WTC11 (cell line): ENCODE results near the gene ANGPTL2. TPM values are rescaled to one million over a fixed set of nuclear protein-coding genes. Genes with fewer than 3 reads are reported as not detected.

Source experiments
- ATAC-seq: fragments of 200-7000 bp; cut with Tn5 transposase; 2 replicates; pipeline ENCODE4 v1.10.0; 2021; ENCODE audit warnings: mild to moderate bottlenecking, moderate library complexity
- CTCF ChIA-PET: fragments of 300-600 bp; sonication (Branson Sonifier 250); formaldehyde crosslinking; loops from one replicate; lab custom pipeline; 2021; ENCODE audit warnings: antibody characterized with exemption; lab: Charles Lee
- POLR2A ChIA-PET: fragments of 350-600 bp; sonication (Branson Sonifier 250); formaldehyde crosslinking; loops from one replicate; lab custom pipeline; 2021; ENCODE audit warnings: antibody characterized with exemption; lab: Charles Lee
- DNase-seq: peaks from one replicate; pipeline ENCODE4 v3.0.0; 2021; ENCODE audit warnings: low spot score
- H3K27ac Mint-ChIP-seq: 2 replicates; pipeline ENCODE4 v1.8.0; 2021; ENCODE audit warnings: mixed read lengths
- H3K27me3 Mint-ChIP-seq: 2 replicates; pipeline ENCODE4 v1.8.0; 2021; ENCODE audit warnings: low read depth, mild to moderate bottlenecking, moderate library complexity, mixed read lengths
- H3K36me3 Mint-ChIP-seq: 2 replicates; pipeline ENCODE4 v1.8.0; 2021; ENCODE audit warnings: mixed read lengths
- H3K4me1 Mint-ChIP-seq: 2 replicates; pipeline ENCODE4 v1.8.0; 2022; ENCODE audit warnings: mixed read lengths
- H3K4me3 Mint-ChIP-seq: 2 replicates; pipeline ENCODE4 v1.8.0; 2021; ENCODE audit warnings: mild to moderate bottlenecking, moderate library complexity, mixed read lengths
- H3K9me3 Mint-ChIP-seq: 2 replicates; pipeline ENCODE4 v1.8.0; 2021; ENCODE audit warnings: mixed read lengths
- ATF6 ChIP-seq: sonication (generic); formaldehyde crosslinking; IDR thresholded peaks from 2 replicates; pipeline ENCODE4 v1.8.1; 2023; ENCODE audit warnings: mild to moderate bottlenecking, missing genetic modification reagents
- ELF4 ChIP-seq: sonication (generic); formaldehyde crosslinking; IDR thresholded peaks from 2 replicates; pipeline ENCODE4 v1.8.1; 2022; ENCODE audit warnings: low read depth, mild to moderate bottlenecking, moderate library complexity, missing genetic modification reagents
- ERG ChIP-seq: fragments of 250-450 bp; sonication (Bioruptor Pico); IDR thresholded peaks from 2 replicates; pipeline ENCODE4 v1.8.0; 2021; ENCODE audit warnings: mild to moderate bottlenecking
- FOXK1 ChIP-seq: sonication (generic); formaldehyde crosslinking; IDR thresholded peaks from 2 replicates; pipeline ENCODE4 v1.8.0; 2022; ENCODE audit warnings: mild to moderate bottlenecking, moderate library complexity, missing genetic modification reagents
- IRF2 ChIP-seq: sonication (generic); formaldehyde crosslinking; IDR thresholded peaks from 2 replicates; pipeline ENCODE4 v1.8.0; 2022; ENCODE audit warnings: low read depth, missing genetic modification reagents, borderline replicate concordance
- JUN ChIP-seq: sonication (generic); formaldehyde crosslinking; IDR thresholded peaks from 2 replicates; pipeline ENCODE4 v1.8.0; 2023; ENCODE audit warnings: mild to moderate bottlenecking, missing genetic modification reagents
- NFATC4 ChIP-seq: fragments of 250-450 bp; sonication (Bioruptor Pico); IDR thresholded peaks from 2 replicates; pipeline ENCODE4 v1.9.0; 2021; ENCODE audit warnings: mild to moderate bottlenecking
- NFYB ChIP-seq: sonication (generic); formaldehyde crosslinking; conservative IDR thresholded peaks from 2 replicates; pipeline ENCODE4 v1.8.0; 2022; ENCODE audit warnings: low read depth, missing genetic modification reagents
- NR1H2 ChIP-seq: sonication (generic); formaldehyde crosslinking; IDR thresholded peaks from 2 replicates; pipeline ENCODE4 v1.9.0; 2021; ENCODE audit warnings: mild to moderate bottlenecking, moderate library complexity, missing genetic modification reagents
- NR2C2 ChIP-seq: sonication (generic); formaldehyde crosslinking; IDR thresholded peaks from 2 replicates; pipeline ENCODE4 v1.8.0; 2022; ENCODE audit warnings: mild to moderate bottlenecking, missing genetic modification reagents
- RORB ChIP-seq: fragments of 250-450 bp; sonication (Bioruptor Pico); IDR thresholded peaks from 2 replicates; pipeline ENCODE4 v1.9.0; 2021; ENCODE audit warnings: mild to moderate bottlenecking
- SMAD4 ChIP-seq: sonication (generic); formaldehyde crosslinking; IDR thresholded peaks from 2 replicates; pipeline ENCODE4 v1.8.0; 2022; ENCODE audit warnings: mild to moderate bottlenecking, missing genetic modification reagents
- STAT6 ChIP-seq: sonication (generic); formaldehyde crosslinking; conservative IDR thresholded peaks from 2 replicates; pipeline ENCODE4 v1.8.1; 2023; ENCODE audit warnings: mild to moderate bottlenecking, low read depth, missing genetic modification reagents, moderate library complexity
- TEAD1 ChIP-seq: sonication (generic); formaldehyde crosslinking; IDR thresholded peaks from 2 replicates; pipeline ENCODE4 v1.8.0; 2022; ENCODE audit warnings: mild to moderate bottlenecking, missing genetic modification reagents
- total RNA-seq: library from RNA; stranded (reverse); gene quantifications from 3 replicates; pipeline ENCODE4 v1.2.3, GENCODE V29; 2021
- TF ChIP-seq, protein P1 (sequence below): sonication (generic); formaldehyde crosslinking; IDR thresholded peaks from 2 replicates; pipeline ENCODE4 v1.8.1; 2022; ENCODE audit warnings: low read depth, missing genetic modification reagents, borderline replicate concordance
- TF ChIP-seq, protein P2 (sequence below): sonication (generic); formaldehyde crosslinking; IDR thresholded peaks from 2 replicates; pipeline ENCODE4 v1.8.1; 2023; ENCODE audit warnings: mild to moderate bottlenecking, missing genetic modification reagents, borderline replicate concordance
- TF ChIP-seq, protein P3 (sequence below): sonication (generic); formaldehyde crosslinking; IDR thresholded peaks from 2 replicates; pipeline ENCODE4 v1.8.1; 2023; ENCODE audit warnings: mild to moderate bottlenecking, moderate library complexity, missing genetic modification reagents

Gene ANGPTL2
- total RNA-seq, 1 experiment from 2014 or later = 4.5 TPM

DNA sequence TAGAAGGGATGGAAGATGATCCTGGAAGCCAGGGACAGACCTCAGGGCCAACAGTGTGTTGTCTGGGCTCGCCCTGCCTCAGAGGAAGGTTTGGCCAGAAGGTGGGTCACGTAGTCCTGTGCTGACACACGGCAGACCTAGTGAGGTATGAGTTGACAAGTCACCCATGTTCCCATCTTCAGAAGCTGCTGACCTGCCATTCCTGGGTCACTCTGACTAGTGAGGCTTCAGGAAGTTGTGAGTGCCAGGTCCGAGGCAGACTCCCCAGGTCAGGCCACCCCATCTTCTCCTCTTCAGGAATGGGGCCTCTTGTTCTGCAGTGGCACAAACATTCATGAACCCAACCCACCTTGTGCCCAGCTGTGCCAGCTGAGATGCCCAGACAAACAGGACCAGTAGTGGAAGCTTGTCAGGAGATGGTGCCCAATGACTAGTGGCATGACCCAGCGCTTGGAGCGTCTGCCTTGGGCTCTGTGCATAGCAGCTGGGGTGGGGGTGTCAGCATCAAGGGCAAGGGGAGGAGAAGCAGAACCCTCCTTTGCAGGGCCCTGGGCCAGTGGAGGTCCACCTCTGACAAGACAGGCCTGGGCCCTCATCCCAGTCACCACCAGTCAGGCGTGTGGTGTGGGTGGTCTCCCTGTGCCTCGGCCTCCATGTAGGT, 16.8 kb upstream of the ANGPTL2 start:
- Mint-ChIP-seq H3K9me3 (no peaks in the 10 kb centered on the region), H3K4me1 (peaks cover 23% of the 10 kb centered on the region), H3K4me3 (no peak overlapping the region), H3K27ac (no peak overlapping the region), H3K27me3 (no peaks in the 10 kb centered on the region; the same call in 1 of the 2 replicates), H3K36me3 (no peaks in the 10 kb centered on the region)
- ATAC-seq (no peak), DNase-seq (no peak)
- POLR2A ChIA-PET = no interaction called here
- CTCF ChIA-PET = interaction anchor here (1.7 kb wide), 1 partner anchor 14 kb away, joined by 5 read pairs; no protein-coding TSS in a partner anchor
- no peak for TF ChIP-seq TEAD1 (CRISPR knock-in tag)
- TF ChIP-seq JUN (CRISPR knock-in tag) = no peak
- TF ChIP-seq ELF4 (CRISPR knock-in tag) = no peak
- TF ChIP-seq NR2C2 = no peak
- TF ChIP-seq IRF2 (CRISPR knock-in tag) = no peak
- TF ChIP-seq RORB (CRISPR knock-in tag) = no peak
- TF ChIP-seq NR1H2 (CRISPR knock-in tag) = no peak
- TF ChIP-seq NFYB (CRISPR knock-in tag) = no peak
- TF ChIP-seq, protein P1, sequence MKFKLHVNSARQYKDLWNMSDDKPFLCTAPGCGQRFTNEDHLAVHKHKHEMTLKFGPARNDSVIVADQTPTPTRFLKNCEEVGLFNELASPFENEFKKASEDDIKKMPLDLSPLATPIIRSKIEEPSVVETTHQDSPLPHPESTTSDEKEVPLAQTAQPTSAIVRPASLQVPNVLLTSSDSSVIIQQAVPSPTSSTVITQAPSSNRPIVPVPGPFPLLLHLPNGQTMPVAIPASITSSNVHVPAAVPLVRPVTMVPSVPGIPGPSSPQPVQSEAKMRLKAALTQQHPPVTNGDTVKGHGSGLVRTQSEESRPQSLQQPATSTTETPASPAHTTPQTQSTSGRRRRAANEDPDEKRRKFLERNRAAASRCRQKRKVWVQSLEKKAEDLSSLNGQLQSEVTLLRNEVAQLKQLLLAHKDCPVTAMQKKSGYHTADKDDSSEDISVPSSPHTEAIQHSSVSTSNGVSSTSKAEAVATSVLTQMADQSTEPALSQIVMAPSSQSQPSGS (CRISPR knock-in tag) = no peak
- no peak for TF ChIP-seq FOXK1 (CRISPR knock-in tag)
- TF ChIP-seq ERG (CRISPR knock-in tag) = no peak
- no peak for TF ChIP-seq SMAD4 (CRISPR knock-in tag)
- TF ChIP-seq, all 79 proteins: peak for 0

DNA sequence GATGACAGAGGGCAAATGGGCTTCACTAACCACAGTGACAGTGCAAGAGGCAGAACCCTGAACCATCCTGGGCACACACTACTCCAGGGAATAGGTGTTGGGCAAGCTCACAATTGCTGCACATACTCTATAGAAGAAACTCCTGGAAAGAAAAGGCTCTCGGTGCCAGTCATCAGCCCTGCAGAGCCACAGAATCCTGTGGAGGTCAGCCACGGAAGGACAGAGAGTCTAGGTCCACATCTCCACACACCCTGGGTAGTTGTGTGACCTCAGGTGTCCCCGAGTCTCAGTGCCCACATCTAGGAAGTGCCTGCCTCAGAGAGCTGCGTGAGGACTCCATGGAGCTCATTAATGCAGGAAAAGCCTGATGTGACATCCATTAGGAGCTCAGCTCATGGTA, 16.0 kb upstream of the ANGPTL2 start:
- H3K36me3 Mint-ChIP-seq = no peaks in the 10 kb centered on the region
- no peak for ATAC-seq
- no peak overlapping the region for H3K27ac Mint-ChIP-seq
- H3K9me3 Mint-ChIP-seq = no peaks in the 10 kb centered on the region
- ChIA-PET POLR2A (no interaction called here), CTCF (interaction anchor here (0.8 to 1.7 kb wide), 3 partner anchors 11 to 57 kb away, joined by 3 to 5 read pairs (median 3); no protein-coding TSS in a partner anchor)
- peaks cover 29% of the 10 kb centered on the region for H3K4me1 Mint-ChIP-seq
- DNase-seq = no peak
- H3K4me3 Mint-ChIP-seq = no peak overlapping the region
- H3K27me3 Mint-ChIP-seq = no peaks in the 10 kb centered on the region; the same call in 1 of the 2 replicates
- TF ChIP-seq NFATC4 (CRISPR knock-in tag) (no peak), STAT6 (CRISPR knock-in tag) (no peak), NR2C2 (no peak), ATF6 (CRISPR knock-in tag) (no peak)
- TF ChIP-seq, protein P2, sequence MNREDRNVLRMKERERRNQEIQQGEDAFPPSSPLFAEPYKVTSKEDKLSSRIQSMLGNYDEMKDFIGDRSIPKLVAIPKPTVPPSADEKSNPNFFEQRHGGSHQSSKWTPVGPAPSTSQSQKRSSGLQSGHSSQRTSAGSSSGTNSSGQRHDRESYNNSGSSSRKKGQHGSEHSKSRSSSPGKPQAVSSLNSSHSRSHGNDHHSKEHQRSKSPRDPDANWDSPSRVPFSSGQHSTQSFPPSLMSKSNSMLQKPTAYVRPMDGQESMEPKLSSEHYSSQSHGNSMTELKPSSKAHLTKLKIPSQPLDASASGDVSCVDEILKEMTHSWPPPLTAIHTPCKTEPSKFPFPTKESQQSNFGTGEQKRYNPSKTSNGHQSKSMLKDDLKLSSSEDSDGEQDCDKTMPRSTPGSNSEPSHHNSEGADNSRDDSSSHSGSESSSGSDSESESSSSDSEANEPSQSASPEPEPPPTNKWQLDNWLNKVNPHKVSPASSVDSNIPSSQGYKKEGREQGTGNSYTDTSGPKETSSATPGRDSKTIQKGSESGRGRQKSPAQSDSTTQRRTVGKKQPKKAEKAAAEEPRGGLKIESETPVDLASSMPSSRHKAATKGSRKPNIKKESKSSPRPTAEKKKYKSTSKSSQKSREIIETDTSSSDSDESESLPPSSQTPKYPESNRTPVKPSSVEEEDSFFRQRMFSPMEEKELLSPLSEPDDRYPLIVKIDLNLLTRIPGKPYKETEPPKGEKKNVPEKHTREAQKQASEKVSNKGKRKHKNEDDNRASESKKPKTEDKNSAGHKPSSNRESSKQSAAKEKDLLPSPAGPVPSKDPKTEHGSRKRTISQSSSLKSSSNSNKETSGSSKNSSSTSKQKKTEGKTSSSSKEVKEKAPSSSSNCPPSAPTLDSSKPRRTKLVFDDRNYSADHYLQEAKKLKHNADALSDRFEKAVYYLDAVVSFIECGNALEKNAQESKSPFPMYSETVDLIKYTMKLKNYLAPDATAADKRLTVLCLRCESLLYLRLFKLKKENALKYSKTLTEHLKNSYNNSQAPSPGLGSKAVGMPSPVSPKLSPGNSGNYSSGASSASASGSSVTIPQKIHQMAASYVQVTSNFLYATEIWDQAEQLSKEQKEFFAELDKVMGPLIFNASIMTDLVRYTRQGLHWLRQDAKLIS (CRISPR knock-in tag) = no peak
- TF ChIP-seq, protein P3, sequence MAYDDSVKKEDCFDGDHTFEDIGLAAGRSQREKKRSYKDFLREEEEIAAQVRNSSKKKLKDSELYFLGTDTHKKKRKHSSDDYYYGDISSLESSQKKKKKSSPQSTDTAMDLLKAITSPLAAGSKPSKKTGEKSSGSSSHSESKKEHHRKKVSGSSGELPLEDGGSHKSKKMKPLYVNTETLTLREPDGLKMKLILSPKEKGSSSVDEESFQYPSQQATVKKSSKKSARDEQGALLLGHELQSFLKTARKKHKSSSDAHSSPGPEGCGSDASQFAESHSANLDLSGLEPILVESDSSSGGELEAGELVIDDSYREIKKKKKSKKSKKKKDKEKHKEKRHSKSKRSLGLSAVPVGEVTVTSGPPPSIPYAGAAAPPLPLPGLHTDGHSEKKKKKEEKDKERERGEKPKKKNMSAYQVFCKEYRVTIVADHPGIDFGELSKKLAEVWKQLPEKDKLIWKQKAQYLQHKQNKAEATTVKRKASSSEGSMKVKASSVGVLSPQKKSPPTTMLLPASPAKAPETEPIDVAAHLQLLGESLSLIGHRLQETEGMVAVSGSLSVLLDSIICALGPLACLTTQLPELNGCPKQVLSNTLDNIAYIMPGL = no peak
